Measurements from ENCODE around the gene TMEM187. TPM values are rescaled to one million over a fixed set of nuclear protein-coding genes. Genes with fewer than 3 reads are reported as not detected.
A peak's percentile ranks its signal among the peaks of the same experiment; 100 is the strongest.

The TMEM187 gene
- total and polyA plus RNA-seq, 11 donors = 3.2 to 11.4 (median 7.2) TPM

DNA sequence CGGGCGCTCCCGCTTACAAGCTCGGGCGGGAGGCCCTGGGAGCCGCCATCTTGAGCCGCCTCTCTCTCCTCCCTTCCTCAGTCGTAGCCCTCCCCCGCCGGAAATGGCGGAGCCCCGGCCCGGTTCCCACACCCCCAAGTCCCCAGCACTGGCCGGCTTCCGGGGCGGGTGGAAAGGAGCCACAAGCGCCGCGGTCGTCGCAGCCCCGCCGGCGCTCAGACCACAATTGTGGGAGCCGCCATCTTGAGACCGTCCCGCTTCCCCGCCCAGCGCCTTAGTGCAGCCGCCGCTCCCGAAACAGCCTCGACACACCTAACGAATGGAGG lies 1.5 kb upstream of the TMEM187 start:
- peaks cover 0 to 9% (median 0%) of the 10 kb centered on the region in 9 donors for H3K27me3 ChIP-seq
- peak overlapping the region; percentile 94 to 100 (median 100) for H3K27ac ChIP-seq
- intact Hi-C loops (cut with DNase I) = loop anchor here in 2 of 10 donors (1.0 to 5.0 kb wide), 3 partner anchors 43 to 126 kb away; partner anchors contain the start of gene MECP2 (in 1 of the 2)
- H3K4me3 ChIP-seq = peak overlapping the region; percentile 43 to 95 (median 90)
- DNase-seq = peak; percentile 89 to 95 (median 93)
- ATAC-seq = peak; percentile 66 to 82 (median 78)
- peaks cover 0 to 64% (median 40%) of the 10 kb centered on the region in 12 donors for H3K4me1 ChIP-seq
- peak in 1 of 2 donors; percentile 59 for TF ChIP-seq POLR2A (IDR thresholded peaks at IDR 0.05)
- TF ChIP-seq, protein P1, sequence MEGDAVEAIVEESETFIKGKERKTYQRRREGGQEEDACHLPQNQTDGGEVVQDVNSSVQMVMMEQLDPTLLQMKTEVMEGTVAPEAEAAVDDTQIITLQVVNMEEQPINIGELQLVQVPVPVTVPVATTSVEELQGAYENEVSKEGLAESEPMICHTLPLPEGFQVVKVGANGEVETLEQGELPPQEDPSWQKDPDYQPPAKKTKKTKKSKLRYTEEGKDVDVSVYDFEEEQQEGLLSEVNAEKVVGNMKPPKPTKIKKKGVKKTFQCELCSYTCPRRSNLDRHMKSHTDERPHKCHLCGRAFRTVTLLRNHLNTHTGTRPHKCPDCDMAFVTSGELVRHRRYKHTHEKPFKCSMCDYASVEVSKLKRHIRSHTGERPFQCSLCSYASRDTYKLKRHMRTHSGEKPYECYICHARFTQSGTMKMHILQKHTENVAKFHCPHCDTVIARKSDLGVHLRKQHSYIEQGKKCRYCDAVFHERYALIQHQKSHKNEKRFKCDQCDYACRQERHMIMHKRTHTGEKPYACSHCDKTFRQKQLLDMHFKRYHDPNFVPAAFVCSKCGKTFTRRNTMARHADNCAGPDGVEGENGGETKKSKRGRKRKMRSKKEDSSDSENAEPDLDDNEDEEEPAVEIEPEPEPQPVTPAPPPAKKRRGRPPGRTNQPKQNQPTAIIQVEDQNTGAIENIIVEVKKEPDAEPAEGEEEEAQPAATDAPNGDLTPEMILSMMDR (IDR thresholded peaks at IDR 0.05) = no peak
- no peaks in the 10 kb centered on the region for H3K9me3 ChIP-seq
- H3K36me3 ChIP-seq = no peaks in the 10 kb centered on the region
- WGBS, 4 donors = 0 to 17% (median 6%) methylated on average over 24 to 34 of the region's 34 CpGs

- peak; percentile 3 to 38 for TF ChIP-seq POLR2A (IDR thresholded peaks at IDR 0.05)
- TF ChIP-seq, protein P1 (IDR thresholded peaks at IDR 0.05) = no peak
- ATAC-seq = peak; percentile 56 to 76 (median 72)
- Histone ChIP-seq H3K36me3 (no peaks in the 10 kb centered on the region), H3K9me3 (no peaks in the 10 kb centered on the region), H3K4me3 (peak within 1 kb of the TSS; percentile 43 to 95 (median 90)), H3K4me1 (peaks cover 0 to 57% (median 37%) of the 10 kb centered on the region in 12 donors), H3K27me3 (peaks cover 0 to 8% (median 0%) of the 10 kb centered on the region in 9 donors), H3K27ac (peak within 1 kb of the TSS; percentile 94 to 100 (median 100))
- peak; percentile 91 to 97 (median 93) for DNase-seq
- 0 to 9% (median 4%) methylated on average over 21 to 96 of the region's 96 CpGs for WGBS, 4 donors
- intact Hi-C loops (cut with DNase I) = loop anchor here in 2 of 10 donors (1.0 to 5.0 kb wide), 3 partner anchors 43 to 126 kb away; partner anchors contain the start of gene MECP2 (in 1 of the 2)
Observed at GRCh38 chrX:153971450-153972367, 845 bp upstream of the TMEM187 start, which contains the start of gene HCFC1. Gene HCFC1, minus strand, starts transcription at chrX:153971818. Its CDS starts 978 bp downstream, at chrX:153970840.

DNA sequence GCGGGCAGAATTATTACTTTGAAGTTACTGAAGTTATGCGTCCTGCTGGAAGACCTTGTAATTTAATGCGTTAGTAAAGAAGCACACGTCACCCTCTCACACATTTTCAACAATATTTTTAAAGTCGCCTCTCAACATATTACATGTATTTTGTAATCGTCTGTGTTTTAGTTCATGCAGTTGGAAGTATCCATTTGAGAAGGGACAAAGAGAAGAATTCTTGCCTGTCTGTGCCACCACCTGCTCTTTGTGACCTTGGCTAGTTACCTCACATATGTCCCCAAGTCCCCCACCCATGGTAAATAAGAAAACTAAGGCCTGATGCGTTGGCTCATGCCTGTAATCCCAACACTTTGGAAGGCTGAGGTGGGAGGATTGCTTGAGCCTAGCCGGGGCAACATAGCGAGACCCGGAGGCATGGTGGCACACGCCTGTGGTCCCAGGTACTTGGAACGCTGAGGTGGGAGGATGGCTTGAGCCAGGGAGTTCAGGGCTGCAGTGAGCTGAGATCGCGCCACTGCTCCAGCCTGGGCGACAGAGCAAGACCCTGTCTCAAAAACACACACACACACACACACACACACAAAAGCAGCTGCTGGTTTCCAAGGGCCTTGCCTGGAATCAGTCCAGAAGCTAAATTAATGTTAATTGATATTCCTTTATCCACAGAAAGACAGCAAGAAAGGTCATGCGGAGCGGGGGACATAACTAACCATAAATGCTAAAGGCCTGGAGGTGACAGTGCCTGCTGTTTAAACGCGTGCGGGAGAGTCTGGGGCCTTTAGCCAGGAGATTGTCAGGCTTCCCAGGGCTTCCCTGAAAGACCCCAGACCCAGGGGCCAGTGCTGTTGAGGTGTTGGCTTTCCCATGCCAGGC lies 811 bp downstream of the TMEM187 start:
- H3K4me1 ChIP-seq = peaks cover 0 to 41% (median 24%) of the 10 kb centered on the region in 12 donors
- H3K27ac ChIP-seq = peak overlapping the region; percentile 94 to 100 (median 100)
- no peaks in the 10 kb centered on the region for H3K36me3 ChIP-seq
- no peak for TF ChIP-seq POLR2A (IDR thresholded peaks at IDR 0.05)
- TF ChIP-seq, protein P1 (IDR thresholded peaks at IDR 0.05) = no peak
- DNase-seq (no peak), ATAC-seq (no peak)
- WGBS, 4 donors = 28 to 55% (median 43%) methylated on average over 20 of the region's 20 CpGs
- no peaks in the 10 kb centered on the region for H3K9me3 ChIP-seq
- H3K4me3 ChIP-seq = peak overlapping the region; percentile 3 to 95 (median 90)
- H3K27me3 ChIP-seq = peaks cover 0 to 13% (median 0%) of the 10 kb centered on the region in 9 donors
- intact Hi-C loops (cut with DNase I) = loop anchor here in 2 of 10 donors (5.0 kb wide), 2 partner anchors 49 to 124 kb away; partner anchors contain the start of gene MECP2 (in 1 of the 2)

Measured in heart left ventricle (tissue), 16 donors.